Lower leg skin (tissue), 3 donors: ENCODE measurements around the gene SIGMAR1.

Experiments
- POLR2A ChIP-seq, 2 donors: fragments of 450-650 bp; IDR thresholded peaks; one replicate each; pipeline ENCODE4 v1.6.1; 2016 to 2017; ENCODE audit warnings: antibody characterized with exemption in 2 of 2, mild to moderate bottlenecking in 1 of 2, moderate library complexity in 1 of 2
- TF ChIP-seq, protein P1 (sequence below), 3 donors: fragments of 450-650 bp; IDR thresholded peaks; one replicate each; pipeline ENCODE4 v1.5.1; 2016; ENCODE audit warnings: antibody characterized with exemption in 3 of 3, mild to moderate bottlenecking in 3 of 3, moderate library complexity in 2 of 3

DNA sequence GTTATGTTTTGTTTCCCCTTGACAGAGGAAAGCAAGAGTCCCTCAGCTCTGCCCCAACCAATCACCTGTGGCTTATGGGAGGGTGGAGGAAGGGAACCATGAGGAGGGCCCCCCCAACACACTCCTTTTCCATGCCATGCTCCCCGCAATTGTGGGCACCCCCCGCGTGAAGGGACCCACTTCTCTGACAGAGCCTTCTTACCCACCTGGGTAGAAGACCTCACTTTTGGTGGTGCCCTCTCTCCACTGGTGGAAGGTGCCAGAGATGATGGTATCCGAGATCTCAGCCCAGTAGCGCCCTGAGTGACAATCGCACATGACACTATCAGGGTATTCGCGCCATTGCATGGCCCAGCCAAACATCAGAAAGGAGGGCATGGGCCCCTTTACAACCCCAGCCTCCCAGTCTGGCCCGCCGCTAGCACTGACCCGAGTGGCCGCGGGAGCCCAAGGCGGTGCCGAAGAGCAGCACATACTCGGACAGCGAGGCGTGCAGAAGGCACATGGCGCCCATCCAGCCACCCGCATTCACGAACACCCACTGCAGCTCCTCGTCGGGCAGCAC is 714 bp downstream of the SIGMAR1 start:
- TF ChIP-seq, protein P1, sequence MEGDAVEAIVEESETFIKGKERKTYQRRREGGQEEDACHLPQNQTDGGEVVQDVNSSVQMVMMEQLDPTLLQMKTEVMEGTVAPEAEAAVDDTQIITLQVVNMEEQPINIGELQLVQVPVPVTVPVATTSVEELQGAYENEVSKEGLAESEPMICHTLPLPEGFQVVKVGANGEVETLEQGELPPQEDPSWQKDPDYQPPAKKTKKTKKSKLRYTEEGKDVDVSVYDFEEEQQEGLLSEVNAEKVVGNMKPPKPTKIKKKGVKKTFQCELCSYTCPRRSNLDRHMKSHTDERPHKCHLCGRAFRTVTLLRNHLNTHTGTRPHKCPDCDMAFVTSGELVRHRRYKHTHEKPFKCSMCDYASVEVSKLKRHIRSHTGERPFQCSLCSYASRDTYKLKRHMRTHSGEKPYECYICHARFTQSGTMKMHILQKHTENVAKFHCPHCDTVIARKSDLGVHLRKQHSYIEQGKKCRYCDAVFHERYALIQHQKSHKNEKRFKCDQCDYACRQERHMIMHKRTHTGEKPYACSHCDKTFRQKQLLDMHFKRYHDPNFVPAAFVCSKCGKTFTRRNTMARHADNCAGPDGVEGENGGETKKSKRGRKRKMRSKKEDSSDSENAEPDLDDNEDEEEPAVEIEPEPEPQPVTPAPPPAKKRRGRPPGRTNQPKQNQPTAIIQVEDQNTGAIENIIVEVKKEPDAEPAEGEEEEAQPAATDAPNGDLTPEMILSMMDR (IDR thresholded peaks at IDR 0.05), result no peak
- TF ChIP-seq POLR2A (IDR thresholded peaks at IDR 0.05), result no peak
